HG03575 (cell line): ENCODE measurements around the gene ARSG.

Source experiments
- ATAC-seq: cut with Tn5 transposase; IDR thresholded peaks from one replicate; pipeline ENCODE4 v1.9.1; 2021; ENCODE audit not compliant: unreplicated experiment, insufficient number of reproducible peaks, low FRiP score; ENCODE audit errors: extremely low read depth

The ARSG gene

GRCh38 chr17:68433211-68433610 is 141.9 kb downstream of the ARSG start:
- no peak for ATAC-seq

GRCh38 chr17:68433911-68434508 is 142.7 kb downstream of the ARSG start:
- ATAC-seq, result no peak

- no peak for ATAC-seq
These were observed 144.1 kb downstream of the ARSG start for GRCh38 chr17:68435361-68435760.

- ATAC-seq, result no peak
These were observed 144.9 kb downstream of the ARSG start for GRCh38 chr17:68435876-68436842.

GRCh38 chr17:68437979-68438822 is 146.9 kb downstream of the ARSG start:
- ATAC-seq, result peak; percentile 51

GRCh38 chr17:68439656-68440290 is 148.5 kb downstream of the ARSG start:
- ATAC-seq, result no peak

GRCh38 chr17:68440526-68440925 is 149.2 kb downstream of the ARSG start:
- no peak for ATAC-seq

GRCh38 chr17:68441070-68441770 is 149.9 kb downstream of the ARSG start:
- ATAC-seq, result no peak

- no peak for ATAC-seq
These were observed 152.7 kb downstream of the ARSG start for GRCh38 chr17:68443972-68444464.

GRCh38 chr17:68445671-68446070 is 154.4 kb downstream of the ARSG start:
- ATAC-seq, result no peak

GRCh38 chr17:68446626-68447041 is 155.3 kb downstream of the ARSG start:
- ATAC-seq, result no peak

GRCh38 chr17:68449021-68449739 is 157.9 kb downstream of the ARSG start:
- ATAC-seq, result no peak

- ATAC-seq, result no peak
These were observed 159.1 kb downstream of the ARSG start for GRCh38 chr17:68450391-68450790.

- ATAC-seq, result no peak
These were observed 159.5 kb downstream of the ARSG start for GRCh38 chr17:68450801-68451200.

- no peak for ATAC-seq
These were observed 160.5 kb downstream of the ARSG start for GRCh38 chr17:68451670-68452354.

- no peak for ATAC-seq
These were observed 161.5 kb downstream of the ARSG start for GRCh38 chr17:68452724-68453290.
